ENCODE data around the gene TCERG1L. TPM values are rescaled to one million over a fixed set of nuclear protein-coding genes. Genes with fewer than 3 reads are reported as not detected.

TCERG1L gene
- total and polyA plus RNA-seq, 9 of the 15 experiments (the other 6 are each of a cell fraction or from before 2014, with no cell fraction given): not detected

GRCh38 chr10:131230166-131230565 is 81.4 kb downstream of the TCERG1L start:
- intact Hi-C loops (cut with micrococcal nuclease): no loop called here
- H3K27me3 ChIP-seq (ENCODE audit: control insufficient read depth in 2 of 2, insufficient read depth in 2 of 2, low read length in 2 of 2): peaks cover 0 to 29% of the 10 kb centered on the region in 2 experiments; a peak in 2 of 5 replicates

More at GRCh38 chr10:131230166-131230565, 81.4 kb downstream of the TCERG1L start:
- Histone ChIP-seq H3K9ac (ENCODE audit: insufficient read depth in 1 of 2, low read depth in 2 of 2, low read length in 2 of 2) (no peak overlapping the region), H3K4me1 (replicated peaks in 1 of 2; ENCODE audit: control insufficient read depth in 2 of 2, insufficient read depth in 2 of 2, low read length in 2 of 2) (no peaks in the 10 kb centered on the region), H3K9me1 (ENCODE audit: control insufficient read depth, insufficient read depth, low read length) (no peaks in the 10 kb centered on the region), H3K79me2 (ENCODE audit: control insufficient read depth, insufficient read depth, low read length) (no peaks in the 10 kb centered on the region), H4K20me1 (replicated peaks; ENCODE audit: control insufficient read depth, insufficient read depth, low read length) (no peaks in the 10 kb centered on the region; the same call in 1 of the 2 replicates), H3K4me3 (no peak overlapping the region), H3K36me3 (ENCODE audit: control insufficient read depth, insufficient read depth, low read length) (no peaks in the 10 kb centered on the region), H3K4me2 (ENCODE audit: insufficient read depth, low read length) (no peak overlapping the region), H3K27ac (ENCODE audit: extremely low read depth, low read depth, low read length) (no peak overlapping the region), H3K9me3 (replicated peaks; ENCODE audit: control insufficient read depth, insufficient read depth, low read depth, low read length) (no peaks in the 10 kb centered on the region), H2AFZ (ENCODE audit: low read depth, low read length) (no peak overlapping the region)
- TF ChIP-seq NR2C1 (IDR thresholded peaks at IDR 0.05) (no peak), NR2C1 (tag; IDR thresholded peaks at IDR 0.05) (no peak), BCOR (IDR thresholded peaks at IDR 0.05) (no peak), FOXA1 (IDR thresholded peaks at IDR 0.05; ENCODE audit: borderline replicate concordance) (no peak), TCF7 (IDR thresholded peaks at IDR 0.05; ENCODE audit: borderline replicate concordance) (no peak), RFX5 (IDR thresholded peaks at IDR 0.05; ENCODE audit: low read depth, low read length) (no peak), E2F6 (IDR thresholded peaks at IDR 0.05; ENCODE audit: borderline replicate concordance in 1 of 2, extremely low read depth in 1 of 2, insufficient read depth in 1 of 2, insufficient read length in 1 of 2, low read depth in 1 of 2, low read length in 1 of 2, poor library complexity in 1 of 2, severe bottlenecking in 1 of 2) (no peak), RUNX1 (IDR thresholded peaks at IDR 0.05; ENCODE audit: low read depth) (no peak), SNIP1 (IDR thresholded peaks at IDR 0.05; ENCODE audit: low read depth) (no peak), TCF7L2 (IDR thresholded peaks at IDR 0.05; ENCODE audit: low read depth, low read length) (no peak), CBFA2T2 (conservative IDR thresholded peaks at IDR 0.05) (no peak), E2F3 (CRISPR knock-in tag; IDR thresholded peaks at IDR 0.05) (no peak), ZNF316 (IDR thresholded peaks at IDR 0.05) (no peak), BHLHE40 (IDR thresholded peaks at IDR 0.05; ENCODE audit: low read length) (no peak), CHCHD3 (CRISPR knock-in tag; IDR thresholded peaks at IDR 0.05) (no peak), ZNF444 (CRISPR knock-in tag; IDR thresholded peaks at IDR 0.05) (no peak), ZNF79 (CRISPR knock-in tag; IDR thresholded peaks at IDR 0.05; ENCODE audit: low read depth) (no peak)
- in situ Hi-C loops (cut with MboI): no loop called here
- ChIA-PET POLR2A (interaction anchor here (0.6 kb wide), 1 partner anchor 59 kb away, joined by 3 read pairs; no protein-coding TSS in a partner anchor), CTCF (ENCODE audit: low intra/inter-chr PET ratio) (no interaction called here)
- FAIRE-seq: no peak
- DNase-seq (ENCODE audit: extremely low read depth in 1 of 4, low spot score in 3 of 4): no peak
- BruUV-seq (replicated peaks): no TSS peak
- ATAC-seq: no peak
- WGBS (ENCODE audit: insufficient coverage, low coverage, missing lambda C conversion rate): 0% methylated on average over 9 of the region's 17 CpGs
